IPS-NIHi7 (cell line): ENCODE results near the gene CNTN4.
"Not testable (repeated sequence)": the region's sequence is repeated elsewhere in the genome, so short reads cannot be mapped to it uniquely, and the experiment has no call there.

ENCODE experiments used
- DNase-seq: peaks from one replicate; pipeline ENCODE4 v3.0.0; 2012; ENCODE audit warnings: mixed read lengths; ENCODE audit errors: extremely low spot score

Gene CNTN4

DNA sequence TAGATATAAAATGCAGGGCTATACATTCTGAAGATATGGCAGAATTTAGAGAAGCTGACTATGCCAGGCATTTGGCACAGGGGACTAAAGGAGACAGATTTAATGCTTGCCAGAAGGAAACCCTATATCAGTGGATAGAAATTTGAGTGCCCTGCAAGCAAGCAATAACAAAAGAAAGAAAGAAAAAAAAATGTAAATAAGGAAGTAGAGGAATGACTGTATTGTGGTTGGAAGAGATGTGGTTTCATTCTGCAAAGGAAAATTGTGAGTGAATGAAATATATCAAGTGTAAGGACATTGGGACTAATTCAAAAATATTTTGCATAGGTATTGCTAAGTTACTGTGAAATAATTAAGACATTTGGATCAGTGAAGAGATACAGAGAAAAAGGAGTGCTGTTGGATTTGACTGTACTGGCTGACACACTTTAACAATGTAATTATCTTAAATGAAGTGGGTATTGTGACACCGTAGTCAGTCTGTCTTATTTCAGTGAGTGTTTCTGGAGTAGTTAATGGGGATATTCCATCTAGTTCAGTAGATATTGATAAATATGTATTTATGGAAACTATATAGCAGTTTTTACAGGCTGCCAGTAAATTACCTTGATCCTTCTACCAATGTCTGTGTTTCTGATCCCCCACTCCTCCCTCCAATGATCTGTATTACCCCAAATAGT is 418.2 kb downstream of the CNTN4 start:
- DNase-seq = no peak

DNA sequence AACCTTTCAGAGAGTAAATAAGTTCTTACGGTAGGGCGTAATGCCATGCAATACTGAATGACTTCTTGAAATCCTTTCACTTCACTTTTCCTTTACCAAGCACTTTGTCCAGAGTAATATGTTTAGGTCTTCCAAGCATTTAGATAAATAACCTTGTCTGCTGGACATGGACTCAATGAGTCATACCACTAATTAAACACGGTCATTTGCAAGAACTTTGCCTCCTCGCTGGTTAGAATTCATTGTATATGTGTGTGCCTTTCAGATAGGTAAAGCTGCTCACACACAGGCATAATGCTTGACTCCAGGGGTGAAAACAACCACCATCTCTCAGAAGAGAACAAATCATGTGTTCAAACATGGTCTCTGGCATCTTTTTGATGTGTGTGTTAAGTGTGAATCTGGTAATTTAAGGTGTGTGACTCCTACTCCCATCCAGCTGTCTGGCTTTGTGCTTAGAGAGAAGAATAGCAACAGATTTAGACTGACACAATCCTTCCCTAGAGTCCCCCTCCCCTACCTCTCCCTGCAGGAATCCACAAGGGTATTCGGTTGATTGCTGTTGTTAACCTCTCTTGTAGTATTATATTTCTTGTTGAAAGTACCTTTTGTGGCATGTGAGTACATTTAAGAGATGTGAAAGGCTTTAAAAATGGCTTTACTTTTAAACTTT is 419.0 kb downstream of the CNTN4 start:
- DNase-seq = no peak

DNA sequence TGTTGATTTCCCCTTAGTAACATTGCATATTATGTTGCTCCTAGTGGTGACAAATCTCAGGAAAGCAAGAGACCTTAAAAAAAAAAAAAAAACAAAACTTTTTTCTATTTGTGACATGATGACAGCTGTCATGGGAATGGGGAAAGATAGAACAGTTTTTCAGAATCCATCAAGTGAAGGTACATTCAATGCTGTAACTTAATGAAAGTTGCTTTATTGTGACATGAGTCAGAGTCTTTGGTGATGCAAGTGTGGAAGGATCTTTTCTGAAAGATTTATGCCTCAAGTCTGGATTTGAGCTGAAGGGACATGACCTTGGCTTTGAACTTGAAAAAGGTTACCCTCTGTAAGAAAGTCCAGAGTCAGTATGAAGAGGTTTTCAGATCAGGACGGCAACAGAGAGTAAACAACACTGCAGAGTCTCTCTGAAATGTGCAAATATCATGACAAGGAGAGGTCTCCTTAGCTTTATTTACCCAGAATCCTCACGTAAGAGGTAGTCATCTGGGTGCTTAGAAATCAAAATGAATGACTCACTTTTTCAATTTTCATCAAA is 424.7 kb downstream of the CNTN4 start:
- no peak for DNase-seq

DNA sequence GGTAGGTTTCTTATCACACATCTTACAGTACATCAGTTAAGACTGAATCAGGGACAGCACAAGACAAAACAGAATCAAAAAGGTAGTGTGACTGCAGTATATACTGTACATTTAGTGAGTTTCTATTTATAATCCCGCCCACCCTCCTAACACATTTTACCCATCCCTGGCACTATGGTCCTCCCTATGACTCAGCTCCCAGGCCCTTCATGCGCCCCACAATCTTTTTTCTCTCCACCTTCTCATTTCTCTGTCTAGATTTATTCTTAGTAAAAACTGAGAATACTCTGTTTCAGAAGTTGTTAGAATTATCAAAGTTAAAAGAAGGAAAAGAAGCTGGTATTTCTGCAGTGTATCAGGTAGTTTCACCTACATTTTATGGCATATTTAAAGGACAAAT is 427.3 kb downstream of the CNTN4 start:
- no peak for DNase-seq

DNA sequence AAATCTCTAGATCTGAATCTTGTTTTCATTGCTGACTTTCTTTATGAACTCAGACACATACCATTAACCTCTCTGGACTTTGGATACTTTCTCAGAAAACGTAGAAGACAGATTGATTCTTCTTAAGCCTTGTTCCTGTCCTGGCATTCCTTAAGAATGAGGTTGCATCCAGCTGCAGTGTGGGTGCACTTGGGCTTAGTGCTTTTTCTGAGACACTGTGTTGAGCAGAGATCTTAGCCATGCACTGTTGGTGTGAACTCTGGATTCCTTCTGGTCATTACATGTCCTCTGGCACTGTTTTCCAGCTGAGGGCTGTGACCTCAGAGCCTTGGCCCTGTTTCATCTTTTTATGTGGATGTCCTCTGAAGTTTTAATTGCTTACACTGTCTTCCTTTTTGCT is 428.3 kb downstream of the CNTN4 start:
- DNase-seq = no peak

DNA sequence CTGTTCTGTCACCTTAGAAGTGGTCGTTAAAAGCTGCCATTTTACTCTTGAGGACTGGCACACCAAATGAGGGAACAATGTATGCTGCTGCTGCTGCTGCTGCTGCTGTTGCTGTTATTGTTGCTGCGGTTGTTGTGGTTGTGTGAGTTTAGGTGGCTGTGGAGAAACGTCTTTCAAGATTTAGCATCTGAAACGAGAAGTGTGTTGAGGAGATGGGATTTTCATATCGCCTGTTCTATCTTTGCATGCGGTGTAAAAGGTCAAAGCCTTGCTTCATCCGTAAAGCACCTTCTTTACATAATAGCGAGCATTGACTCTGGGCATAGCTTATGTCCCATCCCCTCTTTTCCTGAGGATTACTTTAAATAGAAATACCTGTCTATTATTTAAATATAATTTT is 428.7 kb downstream of the CNTN4 start:
- DNase-seq = not testable (repeated sequence)

DNA sequence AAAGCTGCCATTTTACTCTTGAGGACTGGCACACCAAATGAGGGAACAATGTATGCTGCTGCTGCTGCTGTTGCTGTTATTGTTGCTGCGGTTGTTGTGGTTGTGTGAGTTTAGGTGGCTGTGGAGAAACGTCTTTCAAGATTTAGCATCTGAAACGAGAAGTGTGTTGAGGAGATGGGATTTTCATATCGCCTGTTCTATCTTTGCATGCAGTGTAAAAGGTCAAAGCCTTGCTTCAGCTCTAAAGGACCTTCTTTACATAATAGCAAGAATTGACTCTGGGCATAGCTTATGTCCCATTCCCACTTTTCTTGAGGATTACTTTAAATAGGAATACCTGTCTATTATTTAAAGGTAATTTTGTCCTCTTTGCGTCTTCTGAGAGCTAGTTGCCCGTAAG is 436.1 kb downstream of the CNTN4 start:
- not testable (repeated sequence) for DNase-seq

DNA sequence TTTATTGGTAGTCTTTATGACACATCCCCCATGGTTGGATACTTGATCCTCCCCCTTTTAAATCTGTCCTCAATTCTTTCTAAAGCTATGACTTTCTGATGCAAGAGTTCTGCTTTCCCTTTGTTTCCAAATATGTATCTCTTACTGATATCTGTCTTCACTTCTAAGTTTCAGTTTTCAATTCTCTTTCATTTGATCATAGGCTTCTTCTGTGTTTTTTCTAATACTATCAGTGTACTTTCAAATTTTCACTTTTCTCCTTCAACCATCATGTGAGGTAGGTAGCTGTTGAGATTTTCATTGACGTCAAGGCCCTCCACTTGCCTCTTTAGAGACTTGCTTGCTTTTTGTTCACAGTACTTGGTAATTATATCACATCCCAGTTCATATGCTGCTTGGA is 436.5 kb downstream of the CNTN4 start:
- DNase-seq = no peak

DNA sequence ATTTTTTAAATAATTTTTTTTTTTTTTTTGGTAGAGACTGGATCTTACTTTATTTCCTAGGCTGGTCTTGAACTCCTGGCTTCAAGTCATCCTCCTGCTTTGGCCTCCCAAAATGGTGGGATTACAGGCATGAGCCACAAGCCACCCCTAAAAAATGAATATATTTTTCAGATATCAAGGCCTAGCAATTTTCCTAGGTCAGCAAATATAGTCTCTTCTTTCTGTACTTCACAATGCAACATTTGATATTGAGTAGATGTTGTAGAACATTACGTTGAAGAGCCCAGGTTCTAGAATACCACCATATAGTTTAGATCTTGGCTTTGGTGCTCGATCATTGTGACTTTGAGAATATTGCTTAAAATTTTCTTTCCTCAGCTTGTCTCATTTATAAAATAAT is 437.9 kb downstream of the CNTN4 start:
- no peak for DNase-seq

DNA sequence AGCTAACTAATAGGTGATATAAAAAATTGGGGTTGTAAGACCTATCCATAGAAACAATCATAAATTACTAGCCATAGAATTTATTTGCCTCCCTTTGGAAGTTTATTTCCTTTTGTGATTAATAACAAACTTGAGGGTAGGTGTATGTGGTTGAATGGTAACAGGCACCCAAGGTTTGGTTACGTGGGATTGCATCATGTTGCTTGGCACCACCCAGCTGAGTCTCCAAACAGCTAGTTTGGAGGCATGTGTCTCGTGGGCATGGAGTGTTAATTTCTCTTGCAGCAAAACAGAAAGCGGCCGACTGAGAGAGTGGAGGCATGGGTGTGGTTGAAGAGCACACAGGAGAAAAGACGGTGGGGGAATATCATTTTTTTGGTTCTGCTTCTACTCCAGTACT is 441.4 kb downstream of the CNTN4 start:
- DNase-seq = no peak

DNA sequence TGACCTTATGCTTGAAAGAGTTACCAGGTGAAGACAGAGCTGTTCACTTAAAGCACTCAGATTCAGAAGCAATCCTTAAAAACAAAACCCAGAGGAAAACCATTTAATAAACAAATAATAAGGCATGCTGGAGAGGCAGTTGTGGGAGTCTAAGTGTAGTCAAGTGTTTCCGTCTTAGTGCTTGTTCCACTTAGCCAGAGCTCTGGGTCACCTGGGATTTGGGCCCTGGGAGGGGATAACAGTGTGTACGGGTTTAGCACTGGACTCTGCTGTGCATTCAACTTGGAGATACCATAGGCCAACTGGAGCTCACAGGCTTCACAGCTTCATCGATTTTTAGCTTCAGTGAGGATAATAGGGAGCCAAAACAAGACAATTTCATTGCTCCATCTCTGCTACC is 444.6 kb downstream of the CNTN4 start:
- DNase-seq = no peak

DNA sequence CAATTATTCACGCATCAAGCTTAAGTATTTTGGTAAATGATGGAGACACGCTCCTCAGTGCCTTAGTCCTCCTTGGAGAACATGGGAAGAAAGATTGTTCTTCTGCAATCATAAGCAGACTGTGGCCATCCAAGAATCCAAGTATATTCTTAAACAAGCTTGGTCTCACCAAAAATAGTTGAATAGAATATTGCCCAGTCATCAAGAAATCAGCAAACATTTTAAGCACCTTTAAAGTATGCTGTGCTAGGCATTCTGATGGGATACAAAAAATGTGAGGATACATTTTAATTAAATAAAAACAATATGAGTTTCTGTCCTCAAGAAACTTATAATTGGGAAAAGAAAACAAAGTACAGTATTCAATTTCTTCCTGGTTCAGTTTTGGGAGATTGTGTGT is 445.5 kb downstream of the CNTN4 start:
- DNase-seq = no peak

DNA sequence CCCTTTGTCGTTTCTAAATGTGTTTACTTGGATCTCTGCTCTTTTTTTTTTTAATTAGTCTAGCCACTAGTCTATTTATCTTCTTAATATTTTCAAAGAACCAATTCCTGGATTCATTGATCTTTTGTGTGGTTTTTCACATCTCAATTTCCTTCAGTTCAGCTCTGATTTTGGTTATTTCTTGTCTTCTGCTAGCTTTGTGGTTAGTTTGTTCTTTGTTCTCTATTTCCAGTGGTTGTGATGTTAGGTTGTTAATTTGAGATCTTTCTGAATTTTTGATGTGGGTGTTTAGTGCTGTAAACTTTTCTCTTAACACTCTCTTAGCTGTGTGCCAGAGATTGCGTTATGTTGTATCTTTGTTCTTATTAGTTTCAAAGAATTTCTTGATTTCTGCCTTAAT is 446.1 kb downstream of the CNTN4 start:
- DNase-seq = no peak

DNA sequence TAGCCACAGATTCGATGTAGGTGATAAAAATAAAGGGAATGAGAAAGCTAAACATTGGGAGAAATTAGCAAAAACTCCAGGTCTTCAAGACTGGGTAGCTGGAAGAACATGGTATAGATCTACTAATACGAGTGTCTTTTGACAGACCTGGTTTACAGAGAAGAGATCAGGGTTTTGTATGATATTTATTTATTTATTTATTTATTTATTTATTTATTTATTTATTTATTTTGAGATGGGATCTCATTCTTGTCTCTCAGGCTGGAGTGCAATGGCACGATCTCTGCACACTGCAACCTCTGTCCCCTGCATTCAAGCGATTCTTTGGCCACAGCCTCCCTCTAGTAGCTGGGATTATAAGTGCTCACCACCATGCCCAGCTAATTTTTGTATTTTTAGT is 448.4 kb downstream of the CNTN4 start:
- no peak for DNase-seq

DNA sequence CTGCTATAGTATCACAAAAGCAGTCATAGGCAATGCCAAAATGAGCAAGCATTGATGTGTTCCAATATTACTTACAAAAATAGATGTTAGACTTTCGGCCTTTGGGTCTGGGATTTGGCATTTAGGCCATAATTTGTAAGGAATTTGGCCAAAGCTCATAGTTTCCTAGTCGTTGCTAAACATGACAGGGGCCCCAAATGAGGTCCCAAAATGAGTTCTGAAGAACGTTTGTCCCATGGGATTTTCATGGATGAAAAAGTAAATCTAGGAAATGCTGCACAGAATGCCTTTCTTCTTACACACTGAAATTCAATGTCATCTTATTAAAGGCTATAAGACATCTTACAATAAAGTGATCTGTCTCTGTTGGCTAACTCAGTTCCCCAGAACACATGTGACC is 456.0 kb downstream of the CNTN4 start:
- no peak for DNase-seq

DNA sequence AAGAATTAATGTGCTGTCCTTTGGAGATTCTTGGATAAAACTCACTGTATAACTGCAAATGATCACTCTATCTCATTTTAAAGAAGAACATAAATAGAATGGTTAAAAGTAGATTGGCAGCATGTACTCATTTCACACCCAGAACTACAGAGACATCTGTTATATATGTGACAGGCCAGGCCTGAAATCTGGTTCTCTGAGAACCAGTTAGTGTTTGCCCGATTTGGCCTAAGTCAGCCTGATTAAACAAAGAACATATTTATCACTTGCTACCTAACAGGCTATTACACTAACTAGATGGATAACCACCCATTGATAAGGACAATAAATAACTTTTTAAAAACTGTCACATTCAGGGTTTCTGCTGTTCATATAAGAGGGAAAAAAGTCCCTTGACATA is 460.1 kb downstream of the CNTN4 start:
- no peak for DNase-seq

DNA sequence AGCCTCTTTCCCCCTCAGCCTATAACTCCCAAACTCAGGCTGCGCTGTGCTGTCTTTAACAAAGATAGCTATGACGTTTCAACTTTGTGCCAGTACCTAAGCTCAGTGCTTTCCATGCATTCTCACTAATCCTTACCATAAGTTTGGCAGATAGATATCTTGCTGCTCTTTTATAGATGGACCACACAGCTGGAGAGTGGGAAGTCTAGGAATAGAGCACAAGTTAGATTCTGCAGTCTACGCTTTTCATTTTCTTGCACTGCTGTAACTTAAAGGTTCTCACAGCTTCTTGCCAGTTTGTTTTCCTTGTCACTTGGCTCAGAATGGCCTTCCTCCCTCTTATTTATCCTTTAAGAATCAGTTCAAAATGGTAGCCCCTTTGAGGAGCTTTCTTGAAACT is 468.8 kb downstream of the CNTN4 start:
- no peak for DNase-seq

DNA sequence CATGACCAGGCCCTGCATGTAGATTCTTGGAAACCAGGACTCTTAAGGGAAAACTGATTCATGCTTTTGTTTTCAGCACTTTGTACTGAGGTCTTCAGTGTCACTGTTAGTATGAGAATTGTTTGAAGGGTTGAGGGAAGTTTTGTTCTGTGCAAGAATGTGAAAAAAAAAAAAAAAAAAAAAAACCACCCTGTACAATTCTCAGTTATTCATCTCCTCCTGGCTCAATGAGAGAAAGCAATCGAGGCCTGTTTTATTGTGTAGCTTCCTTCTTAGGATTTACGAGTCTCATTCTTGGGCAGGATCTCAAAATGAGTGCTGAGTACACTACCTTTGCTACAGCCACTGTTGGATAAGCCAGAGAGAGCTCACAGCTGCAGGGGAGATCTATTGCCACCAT is 469.5 kb downstream of the CNTN4 start:
- DNase-seq = no peak

DNA sequence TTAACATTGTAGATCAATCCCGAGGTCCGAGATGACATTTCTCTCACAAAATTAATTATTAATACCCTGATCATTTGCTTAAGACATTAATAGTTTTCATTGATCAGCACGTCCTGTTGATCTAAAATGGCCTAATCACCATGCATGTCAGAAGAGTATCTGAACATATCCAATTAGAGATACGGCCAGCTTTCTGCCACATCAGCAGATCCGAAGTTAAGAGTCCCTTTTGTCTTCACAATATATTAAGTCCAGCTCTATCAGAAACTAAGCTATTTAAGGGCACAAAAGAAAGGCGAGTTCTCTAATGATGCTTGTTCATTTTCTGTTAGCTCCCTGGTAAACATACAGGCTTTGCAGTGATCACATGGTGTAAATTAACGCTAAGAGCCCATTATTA is 470.3 kb downstream of the CNTN4 start:
- DNase-seq = no peak

DNA sequence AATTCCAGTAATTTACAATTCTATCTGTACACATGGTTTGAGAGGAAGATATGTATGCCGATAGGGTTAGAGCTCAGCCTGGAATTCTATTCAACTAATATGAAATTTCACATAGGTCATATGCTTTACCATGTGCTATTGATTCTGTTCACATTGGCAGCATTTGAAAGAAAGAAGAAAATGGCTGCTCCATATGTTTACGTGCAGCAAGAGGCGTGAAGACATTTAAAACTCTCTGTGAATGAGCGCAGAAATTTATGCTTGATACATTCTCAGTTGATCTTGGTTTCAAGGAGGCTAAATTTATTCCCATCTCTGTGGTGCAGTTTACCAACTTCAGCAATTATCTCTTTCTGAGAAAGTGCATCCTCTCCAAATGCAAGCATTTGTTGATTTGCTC is 478.9 kb downstream of the CNTN4 start:
- DNase-seq = no peak

DNA sequence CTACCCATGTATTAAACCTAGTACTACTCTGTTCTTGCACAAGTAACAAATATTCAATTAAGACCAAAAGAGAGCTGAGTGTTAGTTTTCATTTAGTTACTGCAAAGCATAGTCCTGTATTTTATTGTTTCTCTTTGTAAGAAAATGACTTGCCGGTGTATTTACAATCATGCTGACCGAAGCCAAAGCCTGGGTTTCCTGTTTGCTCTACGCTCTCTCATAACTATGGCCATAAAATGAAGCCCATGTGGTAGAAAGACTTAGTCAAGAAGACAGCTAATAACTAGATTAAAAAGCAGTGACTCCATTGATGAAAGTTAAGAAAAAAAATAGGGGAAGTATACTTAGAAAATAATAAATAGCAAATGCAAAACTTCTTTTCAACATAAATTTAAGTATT is 479.9 kb downstream of the CNTN4 start:
- DNase-seq = no peak

DNA sequence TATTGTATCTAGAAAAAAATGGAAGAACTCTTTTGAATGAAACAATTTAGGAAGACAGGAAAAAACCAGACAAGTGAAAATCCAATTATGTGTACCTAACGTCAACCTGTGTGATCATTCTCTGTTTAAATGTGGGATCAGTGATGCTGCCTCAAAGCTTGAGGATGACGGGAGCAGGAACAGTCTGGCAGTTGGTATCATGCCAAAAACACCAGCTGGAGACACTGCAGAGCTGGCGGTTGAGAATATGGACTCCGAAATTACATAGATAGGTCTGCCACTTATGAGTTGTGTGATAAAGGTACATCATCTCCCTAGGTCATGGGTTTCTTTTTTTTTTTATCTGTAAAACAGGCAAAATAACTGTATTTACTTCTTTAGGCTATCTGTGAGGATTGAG is 480.5 kb downstream of the CNTN4 start:
- no peak for DNase-seq

DNA sequence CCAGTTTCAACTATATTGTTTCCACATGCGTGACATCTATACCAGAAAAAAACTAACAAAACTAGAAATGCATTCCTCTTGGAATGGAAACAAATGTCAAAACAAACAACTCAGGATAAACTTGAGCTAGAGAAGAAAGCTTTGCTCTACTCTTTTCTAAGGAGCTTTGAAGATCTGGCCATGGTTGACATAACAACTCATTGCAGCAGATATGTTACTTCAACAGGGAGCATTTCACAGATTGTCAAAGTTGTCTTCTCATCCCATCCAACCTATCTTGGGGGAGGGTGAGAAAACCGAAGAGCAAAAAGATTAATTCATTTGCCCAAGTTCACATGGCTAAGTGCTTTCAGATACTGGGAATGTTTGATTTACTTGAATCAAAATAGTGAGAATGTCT is 484.4 kb downstream of the CNTN4 start:
- DNase-seq = no peak
